NCI-H1694 (cell line): Measurements from ENCODE around the gene ADGRG3.
"Not testable (repeated sequence)": the region's sequence is repeated elsewhere in the genome, so short reads cannot be mapped to it uniquely, and the experiment has no call there.

Experiments used
- DNase-seq: peaks from one replicate; lab custom pipeline; 2025; lab: John Stamatoyannopoulos, UW

ADGRG3 gene

DNA sequence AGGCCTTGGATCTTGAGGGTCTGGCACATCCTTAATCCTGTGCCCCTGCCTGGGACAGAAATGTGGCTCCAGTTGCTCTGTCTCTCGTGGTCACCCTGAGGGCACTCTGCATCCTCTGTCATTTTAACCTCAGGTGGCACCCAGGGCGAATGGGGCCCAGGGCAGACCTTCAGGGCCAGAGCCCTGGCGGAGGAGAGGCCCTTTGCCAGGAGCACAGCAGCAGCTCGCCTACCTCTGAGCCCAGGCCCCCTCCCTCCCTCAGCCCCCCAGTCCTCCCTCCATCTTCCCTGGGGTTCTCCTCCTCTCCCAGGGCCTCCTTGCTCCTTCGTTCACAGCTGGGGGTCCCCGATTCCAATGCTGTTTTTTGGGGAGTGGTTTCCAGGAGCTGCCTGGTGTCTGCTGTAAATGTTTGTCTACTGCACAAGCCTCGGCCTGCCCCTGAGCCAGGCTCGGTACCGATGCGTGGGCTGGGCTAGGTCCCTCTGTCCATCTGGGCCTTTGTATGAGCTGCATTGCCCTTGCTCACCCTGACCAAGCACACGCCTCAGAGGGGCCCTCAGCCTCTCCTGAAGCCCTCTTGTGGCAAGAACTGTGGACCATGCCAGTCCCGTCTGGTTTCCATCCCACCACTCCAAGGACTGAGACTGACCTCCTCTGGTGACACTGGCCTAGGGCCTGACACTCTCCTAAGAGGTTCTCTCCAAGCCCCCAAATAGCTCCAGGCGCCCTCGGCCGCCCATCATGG lies 4.0 kb upstream of the ADGRG3 start:
- no peak for DNase-seq

DNA sequence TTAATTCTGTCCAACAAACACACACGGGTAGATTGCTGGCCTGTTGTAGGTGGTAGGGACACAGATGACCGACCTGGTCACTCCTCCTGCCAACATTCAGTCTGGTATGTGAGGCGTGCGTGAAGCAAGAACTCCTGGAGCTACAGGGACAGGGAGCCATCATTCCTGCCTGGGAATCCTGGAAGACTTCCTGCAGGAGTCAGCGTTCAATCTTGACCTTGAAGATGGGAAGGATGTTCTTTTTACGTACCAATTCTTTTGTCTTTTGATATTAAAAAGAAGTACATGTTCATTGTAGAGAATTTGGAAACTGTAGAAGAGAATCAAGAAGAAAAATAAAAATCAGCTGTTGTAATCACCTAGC lies 3.5 kb upstream of the ADGRG3 start:
- DNase-seq, result no peak

DNA sequence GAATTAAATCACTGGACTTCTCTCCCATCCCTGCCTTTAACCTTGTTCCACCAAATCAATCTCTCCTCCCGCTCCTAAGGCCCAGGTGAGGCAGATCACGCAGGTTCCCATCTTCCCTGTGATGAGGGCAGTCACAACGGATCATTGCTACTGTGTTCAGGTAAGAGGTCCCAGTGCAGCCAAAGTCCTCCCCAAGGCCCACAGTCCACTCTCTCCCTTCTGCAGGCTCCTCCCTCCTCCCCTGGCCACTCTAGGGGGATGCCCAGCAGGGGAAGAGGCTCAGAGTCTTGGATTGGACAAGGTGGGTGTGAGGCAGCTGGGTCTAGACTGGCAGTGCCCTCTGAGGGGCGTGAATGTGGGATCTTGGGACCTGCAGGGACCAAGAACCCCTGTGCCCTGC lies 2.6 kb upstream of the ADGRG3 start:
- no peak for DNase-seq

DNA sequence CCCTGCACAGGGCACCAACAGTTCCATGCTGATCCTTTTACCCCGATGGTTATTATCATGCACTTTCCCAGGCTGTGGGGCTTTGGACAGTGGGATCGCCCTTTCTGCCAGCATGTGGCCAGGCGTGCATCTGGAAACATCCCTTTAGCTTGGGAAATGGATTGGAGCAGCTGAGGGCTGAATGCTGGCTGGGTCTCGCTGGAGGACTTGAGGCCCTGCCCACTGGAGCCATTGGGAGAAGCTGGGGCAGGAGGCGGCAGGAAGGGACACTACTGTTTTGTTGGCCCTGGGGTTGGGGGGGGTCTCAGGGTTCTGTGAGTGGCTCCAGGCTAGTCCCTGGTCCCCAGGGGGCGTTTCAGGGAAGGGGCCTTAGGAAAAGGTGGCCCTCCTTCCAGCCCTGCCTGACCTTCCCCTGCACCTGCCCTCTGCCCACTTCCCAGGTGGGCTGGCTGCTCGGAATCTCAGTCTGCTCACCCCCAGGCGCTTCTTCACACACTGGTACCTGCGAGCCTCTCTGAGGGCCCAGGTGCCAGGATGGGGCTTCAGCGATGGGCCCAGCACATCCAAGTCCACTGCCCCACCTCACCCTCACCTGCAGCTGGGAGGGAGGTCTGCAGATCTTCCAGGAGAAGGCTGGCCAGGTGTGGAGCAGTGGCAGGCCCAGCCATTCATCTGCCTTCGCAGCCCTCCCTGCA lies 1.6 kb upstream of the ADGRG3 start:
- no peak for DNase-seq

DNA sequence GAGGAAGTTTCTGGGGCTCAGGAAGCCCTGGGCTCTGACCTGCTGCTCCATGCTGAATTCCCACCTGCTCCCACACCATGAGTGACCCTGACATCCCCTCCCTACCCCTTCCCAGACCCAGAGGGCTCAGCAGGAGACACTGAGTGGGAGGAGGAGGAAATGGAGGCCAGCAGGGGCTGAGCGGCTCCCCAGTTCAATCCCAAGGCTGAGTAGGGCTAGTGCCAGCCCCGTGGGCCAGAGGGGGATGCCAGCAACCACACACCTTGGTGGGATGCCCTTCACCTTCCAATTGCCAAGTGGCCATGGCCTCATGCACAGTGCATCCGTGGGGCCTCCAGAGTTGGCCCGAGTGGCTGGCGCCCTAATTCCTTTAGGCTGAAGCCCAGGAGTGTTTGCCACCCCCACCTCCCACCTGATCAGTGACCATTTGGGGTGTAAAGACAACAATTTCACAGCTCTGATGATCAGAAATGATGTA lies 1.0 kb upstream of the ADGRG3 start:
- no peak for DNase-seq

DNA sequence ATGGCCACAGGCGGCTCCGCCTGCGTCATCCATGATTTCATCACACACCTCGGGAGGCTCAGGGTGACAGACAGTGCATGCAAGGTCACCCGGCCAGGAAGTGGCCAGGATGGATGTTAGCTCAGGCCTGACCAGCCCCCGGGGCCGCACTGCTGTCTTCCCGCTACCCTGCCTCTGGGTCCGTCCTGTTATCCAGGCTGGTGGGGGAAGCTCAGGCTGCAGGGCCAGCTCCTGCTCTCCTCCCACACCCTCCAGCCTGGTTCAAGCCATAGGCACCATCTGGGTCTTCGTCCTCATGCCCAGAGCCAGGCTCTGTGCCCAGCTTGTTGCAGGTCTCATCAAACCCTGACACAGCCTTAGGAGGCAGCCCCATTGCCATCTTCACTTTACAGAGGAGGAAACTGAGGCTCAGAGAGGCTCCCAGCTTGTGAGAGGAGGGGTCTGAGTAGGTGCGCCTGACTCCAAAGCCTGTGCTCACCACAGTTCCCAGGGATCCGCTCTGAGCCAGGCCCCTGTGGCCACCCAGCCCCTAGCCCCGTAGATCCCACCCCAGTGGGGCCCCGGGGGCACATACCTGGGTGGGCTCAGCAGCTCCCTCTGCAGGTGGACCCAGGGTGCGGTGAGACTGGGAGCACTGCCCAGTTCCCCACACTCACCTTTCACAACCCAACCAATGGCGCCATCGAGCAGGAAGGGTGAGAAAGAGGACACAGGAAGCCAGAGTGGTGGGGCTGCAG lies 412 bp upstream of the ADGRG3 start:
- DNase-seq, result no peak

DNA sequence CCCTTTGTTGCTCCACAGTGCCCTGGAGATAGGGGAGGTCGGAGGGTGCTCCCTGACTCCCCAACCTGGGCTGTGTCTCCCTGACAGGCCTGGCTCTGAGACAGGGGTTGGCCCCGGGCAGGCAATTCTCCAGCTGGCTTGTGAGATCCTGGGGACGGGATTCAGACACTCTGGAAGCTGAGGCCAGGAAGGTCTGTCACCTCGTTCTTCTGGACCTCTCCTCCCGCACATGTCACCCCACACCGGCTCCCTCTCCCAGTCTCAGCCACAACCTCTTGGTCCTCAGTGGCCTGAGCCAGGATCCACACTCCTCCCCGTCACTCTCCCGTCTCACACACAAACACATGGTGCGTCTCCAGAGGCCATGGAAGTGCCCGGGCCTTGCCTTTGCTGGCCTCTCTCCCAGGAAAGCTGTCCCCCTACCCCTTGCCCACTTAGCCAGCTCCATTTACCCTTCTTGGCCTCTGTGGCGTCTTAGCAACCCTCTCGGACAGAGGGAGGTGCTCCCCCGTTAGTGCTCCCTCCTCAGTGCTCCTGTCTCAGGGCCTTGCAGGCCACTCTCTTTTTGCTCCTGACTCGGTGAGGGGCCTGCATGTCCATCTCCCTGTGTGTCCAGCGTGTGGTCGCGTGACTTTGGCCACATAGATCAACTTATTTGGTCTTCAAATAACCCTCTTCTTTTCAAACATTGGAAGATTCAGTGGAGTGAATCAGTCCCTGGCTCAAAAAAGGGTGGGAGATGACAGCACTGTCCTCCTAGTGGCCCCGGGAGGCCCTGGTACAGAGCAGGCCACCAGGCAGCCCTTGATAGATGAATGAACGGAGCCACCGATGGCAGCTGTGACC lies 747 bp downstream of the ADGRG3 start:
- no peak for DNase-seq

DNA sequence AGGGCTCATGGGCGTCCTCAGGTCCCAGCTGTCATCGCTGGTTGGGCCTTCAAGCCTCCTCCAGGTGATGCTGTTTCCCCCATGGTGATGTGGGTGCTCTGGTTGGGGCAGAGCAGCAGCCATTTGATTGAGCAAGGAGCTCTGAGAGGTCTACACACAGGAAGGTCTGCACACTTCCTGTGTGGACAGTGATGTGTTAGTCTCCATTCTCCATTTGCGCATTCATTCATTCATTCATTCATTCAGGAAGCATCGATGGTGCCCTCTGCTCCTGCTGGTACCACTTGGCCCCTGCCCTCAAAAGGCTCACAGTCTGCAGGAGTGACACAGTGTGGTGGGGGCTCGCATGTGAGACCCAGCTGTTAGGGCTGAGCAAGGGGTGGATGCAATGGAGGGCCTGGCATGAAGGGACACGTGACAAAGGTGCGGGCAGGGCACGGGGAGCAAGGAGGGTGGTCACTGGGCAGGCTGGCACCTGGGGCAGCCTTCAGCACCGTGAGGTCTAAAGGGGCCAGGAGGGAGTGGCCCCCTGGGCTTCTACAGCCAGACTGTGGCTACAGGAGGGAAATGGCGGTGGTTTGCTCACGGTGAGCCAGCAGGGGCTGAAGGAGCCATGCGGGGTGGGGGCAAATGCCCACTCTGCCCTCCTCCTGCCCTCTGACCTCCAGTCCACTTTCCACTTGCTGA lies 1.5 kb downstream of the ADGRG3 start:
- DNase-seq, result no peak

DNA sequence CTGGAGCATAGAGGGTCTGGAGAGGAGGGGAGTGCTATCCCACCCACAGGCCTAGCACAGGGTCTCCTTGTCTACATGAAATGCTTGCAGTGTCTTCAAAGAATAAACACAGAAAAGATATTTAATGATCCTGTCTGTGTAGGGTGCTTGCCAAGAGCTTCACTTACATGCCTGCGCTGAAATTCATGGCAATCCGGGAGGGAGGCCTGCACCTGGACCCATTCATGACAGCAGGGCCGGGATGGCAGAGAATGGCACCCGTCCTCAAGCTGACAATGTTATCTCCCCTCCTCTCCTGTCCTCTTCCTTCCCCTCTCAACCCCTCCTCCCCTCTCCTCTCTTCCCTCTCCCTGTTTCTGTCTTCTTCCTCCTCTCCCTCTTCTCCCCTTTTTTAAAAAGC lies 2.1 kb downstream of the ADGRG3 start:
- DNase-seq, result no peak

DNA sequence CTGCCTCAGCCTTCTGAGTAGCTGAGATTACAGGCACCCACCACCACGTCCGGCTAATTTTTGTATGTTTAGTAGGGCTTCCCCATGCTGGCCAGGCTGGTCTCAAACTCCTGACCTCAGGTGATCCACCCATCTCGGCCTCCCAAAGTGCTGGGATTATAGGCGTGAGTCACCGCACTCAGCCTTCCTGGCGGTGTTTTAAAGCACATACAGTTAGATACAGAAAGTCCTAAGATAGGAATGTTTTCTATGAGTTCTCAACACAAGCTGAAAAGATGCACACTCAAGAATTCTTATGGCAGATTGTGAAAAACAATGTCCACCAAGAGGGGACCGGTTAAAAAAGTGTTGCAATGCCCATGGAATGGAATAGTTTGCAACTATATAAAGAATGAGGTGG lies 3.3 kb downstream of the ADGRG3 start:
- not testable (repeated sequence) for DNase-seq

DNA sequence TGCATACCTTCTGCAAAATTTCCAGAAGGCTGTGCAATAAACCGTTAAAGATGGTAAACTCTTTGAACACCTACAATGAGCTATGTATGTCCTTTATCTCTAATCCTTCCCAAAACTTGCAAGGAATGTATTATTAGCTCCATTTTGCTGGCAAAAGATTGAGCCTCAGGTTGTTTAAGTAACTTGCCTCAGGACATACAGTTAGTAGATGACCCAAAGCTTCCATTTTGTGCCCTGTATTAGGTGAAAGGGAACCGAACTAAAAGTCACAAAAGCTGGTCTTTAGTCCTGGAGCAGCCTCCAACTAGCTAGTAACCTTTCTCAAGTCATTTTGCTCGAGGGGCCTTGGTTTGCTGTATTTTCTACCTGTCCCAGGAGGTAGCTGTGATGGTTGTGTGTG lies 4.3 kb downstream of the ADGRG3 start:
- no peak for DNase-seq

DNA sequence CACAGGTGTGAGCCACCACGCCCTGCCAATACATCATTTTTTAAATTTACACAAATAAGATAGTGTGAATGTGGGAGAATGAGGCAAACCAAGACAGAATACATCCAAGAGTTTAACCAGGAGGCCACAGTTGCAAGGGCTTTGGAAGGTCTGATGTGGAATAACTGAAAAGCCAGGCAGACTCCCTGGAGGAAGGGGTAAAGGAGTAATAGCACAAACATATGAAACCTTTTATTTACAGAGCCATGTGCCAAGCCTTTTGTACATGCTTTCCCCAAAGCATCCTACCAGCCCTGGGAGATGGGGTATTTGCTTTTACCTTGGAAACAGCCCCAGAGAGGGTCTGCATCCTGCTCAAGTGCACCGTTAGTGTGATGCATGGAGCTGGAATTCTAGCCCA lies 4.7 kb downstream of the ADGRG3 start:
- DNase-seq, result no peak

DNA sequence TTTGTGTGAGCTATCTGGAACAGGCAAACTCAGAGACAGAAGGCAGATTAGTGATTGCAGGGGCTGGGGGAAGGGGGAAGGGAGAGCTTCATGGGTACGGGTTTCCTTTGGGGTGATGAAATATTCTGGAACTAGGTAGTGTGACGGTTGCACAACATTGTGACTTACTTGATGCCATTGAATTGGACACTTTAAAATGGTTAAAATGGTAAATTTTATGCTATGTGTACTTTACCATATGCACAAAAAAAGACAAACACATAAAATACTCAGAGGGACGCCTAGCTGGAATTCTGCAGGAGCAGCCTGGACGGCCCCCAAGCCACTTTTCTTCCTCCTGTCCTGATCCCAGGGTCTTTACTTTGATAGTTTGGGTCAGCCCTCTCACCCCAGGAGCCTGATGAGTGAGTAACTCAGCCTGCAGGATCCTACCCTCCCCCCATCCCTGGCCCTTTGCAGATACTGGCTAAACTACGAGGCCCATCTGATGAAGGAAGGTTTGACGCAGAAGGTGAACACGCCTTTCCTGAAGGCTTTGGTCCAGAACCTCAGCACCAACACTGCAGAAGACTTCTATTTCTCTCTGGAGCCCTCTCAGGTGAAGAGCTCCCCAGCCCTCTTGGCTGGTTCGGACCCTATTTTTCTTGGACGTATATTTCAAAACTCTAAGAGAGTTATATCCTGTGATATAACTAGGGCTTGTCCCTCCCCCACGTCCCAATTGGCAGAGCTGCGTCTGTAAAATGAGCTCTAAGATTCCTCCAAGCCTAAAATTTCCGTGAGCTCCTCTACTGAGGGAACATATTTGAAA lies 7.8 kb downstream of the ADGRG3 start:
- DNase-seq, result no peak

DNA sequence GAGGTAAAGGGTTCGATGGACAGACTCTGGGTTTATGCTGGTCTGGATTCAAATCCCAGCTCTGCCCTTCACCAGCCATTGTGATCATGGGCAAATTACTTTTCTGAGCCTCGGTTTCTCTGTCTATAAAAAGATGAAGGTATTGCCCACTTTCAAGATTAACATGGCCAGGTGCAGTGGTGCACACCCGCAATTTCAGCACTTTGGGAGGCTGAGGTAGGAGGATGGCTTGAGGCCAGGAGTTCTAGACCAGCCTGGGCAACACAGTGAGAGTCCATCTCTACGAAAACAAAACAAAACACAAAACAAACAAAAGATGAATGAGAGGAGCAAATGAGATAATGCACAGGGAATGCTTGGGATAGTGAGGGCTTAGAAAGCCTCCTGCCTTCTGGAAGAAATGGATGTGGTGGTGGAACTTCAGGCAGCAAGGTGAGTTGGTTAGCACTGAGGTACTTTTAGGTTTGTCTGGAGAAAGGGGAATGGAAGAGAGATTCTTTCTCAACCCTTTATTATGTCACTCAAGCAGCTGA lies 8.5 kb downstream of the ADGRG3 start:
- no peak for DNase-seq

DNA sequence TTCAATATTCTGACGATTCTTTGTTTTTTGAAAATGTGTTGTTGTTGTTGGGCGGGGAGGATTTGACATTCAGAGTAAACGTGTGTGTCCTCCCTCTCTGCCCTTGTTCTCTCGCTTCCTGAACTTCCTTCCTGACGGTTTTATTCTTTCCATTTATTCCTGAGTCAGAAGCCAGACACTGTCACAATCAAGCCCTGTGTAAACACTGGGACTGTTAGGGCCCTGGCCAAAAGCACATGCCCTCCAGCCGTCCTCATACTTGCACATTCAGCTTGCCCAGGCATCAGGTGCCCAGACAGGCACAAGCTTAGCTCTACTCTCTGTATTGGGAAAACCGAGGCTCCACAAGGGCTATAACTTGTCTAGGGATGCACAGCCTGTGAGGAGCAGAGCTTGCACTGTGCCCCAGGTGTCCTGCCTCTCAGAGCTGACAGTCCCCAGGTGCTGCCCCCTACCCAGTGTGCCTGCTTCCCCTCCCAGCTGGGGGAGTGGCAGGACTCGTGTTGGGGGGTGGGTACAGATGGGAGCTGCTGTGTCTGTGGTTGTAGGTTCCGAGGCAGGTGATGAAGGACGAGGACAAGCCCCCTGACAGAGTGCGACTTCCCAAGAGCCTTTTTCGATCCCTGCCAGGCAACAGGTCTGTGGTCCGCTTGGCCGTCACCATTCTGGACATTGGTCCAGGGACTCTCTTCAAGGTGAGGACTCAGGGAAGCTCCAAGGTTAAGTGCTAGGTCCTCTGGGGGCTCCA lies 9.7 kb downstream of the ADGRG3 start:
- DNase-seq, result no peak

DNA sequence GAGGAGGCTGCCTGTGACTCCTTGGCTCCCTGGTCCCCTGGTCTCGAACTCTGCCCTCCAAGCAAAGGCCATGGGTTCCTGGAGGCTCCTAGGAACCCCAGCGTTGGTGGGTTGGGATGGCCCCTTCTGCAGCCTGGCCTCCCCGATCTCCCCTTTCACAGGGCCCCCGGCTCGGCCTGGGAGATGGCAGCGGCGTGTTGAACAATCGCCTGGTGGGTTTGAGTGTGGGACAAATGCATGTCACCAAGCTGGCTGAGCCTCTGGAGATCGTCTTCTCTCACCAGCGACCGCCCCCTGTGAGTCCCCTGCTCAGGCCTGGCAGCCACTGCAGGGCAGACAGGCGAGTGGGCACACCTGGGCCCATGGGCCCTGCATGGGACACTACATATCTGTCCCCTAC lies 10.9 kb downstream of the ADGRG3 start:
- DNase-seq, result no peak

DNA sequence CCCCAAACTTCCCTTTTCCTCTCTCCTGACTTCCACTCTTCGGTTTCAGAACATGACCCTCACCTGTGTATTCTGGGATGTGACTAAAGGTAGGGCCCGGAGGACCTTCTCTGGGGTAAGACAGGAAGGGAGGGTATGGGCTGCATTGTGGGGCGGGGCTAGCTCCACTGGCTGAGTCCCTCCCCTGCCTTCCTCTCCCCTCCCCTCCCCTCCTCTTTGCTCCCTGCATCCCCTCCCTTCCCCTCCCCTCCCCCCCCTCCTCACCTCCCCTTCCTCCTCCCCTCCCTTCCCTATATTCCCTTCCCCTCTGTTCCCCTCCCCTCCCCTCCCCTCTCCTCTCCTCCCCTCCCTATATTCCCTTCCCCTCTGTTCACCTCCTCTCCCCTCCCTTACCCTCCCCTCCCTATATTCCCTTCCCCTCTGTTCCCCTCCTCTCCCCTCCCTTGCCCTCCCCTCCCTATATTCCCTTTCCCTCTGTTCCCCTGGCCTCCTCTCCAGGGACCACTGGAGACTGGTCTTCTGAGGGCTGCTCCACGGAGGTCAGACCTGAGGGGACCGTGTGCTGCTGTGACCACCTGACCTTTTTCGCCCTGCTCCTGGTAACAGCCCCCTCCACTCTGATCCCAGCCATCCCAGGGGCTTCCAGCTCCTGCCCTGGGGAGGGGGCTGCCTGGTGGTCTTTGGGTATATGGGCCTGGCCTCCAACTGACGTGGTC lies 11.8 kb downstream of the ADGRG3 start:
- no peak for DNase-seq

DNA sequence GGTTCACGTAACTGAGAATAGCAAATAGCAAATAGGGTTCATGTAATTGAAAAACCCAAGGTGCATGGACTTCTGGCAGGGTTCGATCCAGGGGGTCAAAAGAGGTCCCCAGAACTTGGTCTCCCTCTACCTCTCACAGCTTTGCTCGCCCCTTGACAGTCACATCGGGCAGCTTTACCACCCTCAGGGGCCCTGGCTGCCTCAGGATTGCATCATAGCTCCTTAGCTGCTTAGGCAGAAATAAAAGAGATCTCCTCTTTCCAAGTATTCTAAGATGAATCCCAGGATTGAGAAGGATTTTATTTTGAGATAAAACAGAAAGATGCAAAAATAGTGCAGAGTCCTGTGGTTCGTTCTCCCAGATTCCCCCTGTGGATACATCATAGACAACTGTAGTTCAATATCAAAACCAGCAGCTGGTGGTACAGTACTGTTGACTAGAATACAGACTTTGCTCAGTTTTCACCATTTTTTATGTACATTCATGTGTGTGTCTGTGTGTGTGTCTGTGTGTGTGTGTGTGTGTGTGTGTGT lies 12.8 kb downstream of the ADGRG3 start:
- no peak for DNase-seq
